Stimulated activated CD4-positive, alpha-beta T cell treated with anti-CD3 and anti-CD28 coated beads, Interleukin-2, amount 100 ng/mL, for 24 hours (primary cell): ENCODE results near the gene ARFGEF2.
"Not testable (repeated sequence)": the region's sequence is repeated elsewhere in the genome, so short reads cannot be mapped to it uniquely, and the experiment has no call there.

ENCODE experiments used
- DNase-seq, 2 donors: peaks; one replicate each; pipeline ENCODE4 v3.0.0-alpha.2; 2020

Gene ARFGEF2

DNA sequence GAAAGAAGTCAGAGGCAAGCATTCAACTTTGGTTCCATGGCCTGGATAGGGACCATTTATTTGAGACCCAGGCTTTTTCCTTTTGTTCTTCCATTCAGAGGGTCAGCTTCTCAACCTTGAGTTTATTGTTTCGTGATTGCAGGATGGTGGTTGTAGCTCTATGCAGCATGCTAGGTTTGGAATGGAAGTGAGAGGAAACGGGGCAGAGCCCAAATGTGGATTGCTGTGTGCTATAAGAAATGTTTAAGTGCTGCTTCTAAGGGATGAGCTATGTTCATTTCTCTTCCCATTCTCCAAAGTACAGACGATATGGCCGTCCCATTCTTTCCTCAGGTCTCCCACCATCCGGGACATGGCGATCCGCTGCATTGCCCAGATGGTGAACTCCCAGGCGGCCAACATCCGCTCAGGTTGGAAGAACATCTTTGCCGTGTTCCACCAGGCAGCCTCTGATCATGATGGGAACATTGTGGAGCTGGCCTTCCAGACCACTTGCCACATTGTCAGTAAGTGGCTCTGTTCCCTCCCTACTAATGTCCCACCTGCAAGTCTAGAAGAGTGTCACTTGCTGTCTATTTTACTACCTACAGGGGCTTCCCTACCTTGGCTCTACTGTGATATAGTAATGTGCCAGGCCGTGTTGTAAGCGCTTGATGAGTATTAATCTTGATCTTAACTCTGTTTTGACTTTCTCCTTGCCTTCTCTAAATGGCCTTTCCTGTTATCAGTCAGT is 88.6 kb downstream of the ARFGEF2 start:
- DNase-seq, result no peak

DNA sequence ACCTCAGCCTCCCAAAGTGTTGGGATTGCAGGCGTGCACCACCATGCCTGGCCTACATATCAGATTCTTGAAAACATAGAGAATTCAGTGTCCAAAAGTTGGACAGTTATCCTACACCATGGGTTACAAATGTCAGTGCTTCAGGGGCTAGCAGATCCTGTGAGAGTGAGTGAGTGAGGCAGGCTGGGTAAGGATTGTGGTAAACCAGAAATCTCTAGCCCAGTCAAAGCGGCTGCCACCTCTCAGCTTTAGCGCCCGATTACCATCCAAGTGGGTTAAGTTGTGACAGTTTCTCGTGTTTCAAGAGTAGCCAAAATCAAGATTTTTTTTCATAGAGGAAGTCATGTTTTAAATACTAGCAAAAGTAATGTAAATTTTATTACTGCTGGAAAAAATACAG is 102.7 kb downstream of the ARFGEF2 start:
- no peak for DNase-seq

DNA sequence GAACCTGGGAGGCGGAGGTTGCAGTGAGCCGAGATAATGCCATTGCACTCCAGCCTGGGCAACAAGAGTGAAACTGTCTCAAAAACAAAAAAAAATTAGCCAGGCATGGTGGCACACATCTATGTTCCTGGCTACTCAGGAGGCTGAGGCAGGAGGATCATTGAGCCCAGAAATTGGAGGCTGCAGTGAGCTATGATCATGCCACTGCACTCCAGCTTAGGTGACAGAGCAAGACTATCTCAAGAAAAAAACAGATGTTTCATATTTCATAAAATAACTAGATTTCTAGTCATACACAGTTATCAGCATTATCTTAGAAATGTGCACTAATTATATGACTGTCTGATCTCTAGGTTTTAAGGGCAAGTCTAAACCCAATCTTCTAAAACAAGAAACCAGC is 106.7 kb downstream of the ARFGEF2 start:
- DNase-seq, result not testable (repeated sequence)

DNA sequence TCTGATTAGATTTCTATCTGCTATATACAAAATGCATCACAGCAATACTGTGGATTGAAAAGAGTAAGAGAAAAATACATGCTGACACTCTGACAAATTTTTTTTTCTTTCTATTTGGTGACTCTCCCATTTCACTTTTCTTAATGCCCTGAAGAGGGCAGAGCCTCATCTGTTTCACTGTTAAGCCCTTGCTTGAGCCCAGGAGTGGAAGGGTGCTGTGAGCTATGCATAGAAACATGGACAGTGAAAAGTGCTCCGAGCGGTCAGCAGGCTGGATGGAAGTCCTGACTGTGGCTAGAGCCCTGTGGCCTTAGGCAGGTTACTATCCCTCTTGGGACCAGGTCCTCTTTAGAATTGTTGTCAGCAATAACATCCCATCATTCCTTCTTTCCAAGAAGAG is 107.2 kb downstream of the ARFGEF2 start:
- DNase-seq, result no peak

DNA sequence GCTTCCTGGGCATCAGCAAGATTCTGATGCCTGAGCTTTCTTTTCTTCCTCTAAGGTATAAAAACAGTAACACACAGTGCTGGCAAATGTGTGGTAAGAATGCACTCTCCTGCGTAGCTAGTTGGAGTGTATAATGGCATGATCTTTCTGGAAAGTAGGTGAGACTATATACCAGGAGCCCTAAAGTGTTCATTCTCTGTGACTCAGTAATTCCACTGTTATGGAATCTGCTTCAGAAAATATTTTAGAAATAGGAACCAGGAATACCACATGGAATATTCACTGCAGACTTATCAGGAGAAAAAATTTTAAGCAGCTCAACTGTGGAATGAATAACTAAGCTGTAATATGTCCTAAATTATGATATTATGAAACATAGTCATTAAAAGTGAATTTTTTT is 107.7 kb downstream of the ARFGEF2 start:
- DNase-seq, result no peak

DNA sequence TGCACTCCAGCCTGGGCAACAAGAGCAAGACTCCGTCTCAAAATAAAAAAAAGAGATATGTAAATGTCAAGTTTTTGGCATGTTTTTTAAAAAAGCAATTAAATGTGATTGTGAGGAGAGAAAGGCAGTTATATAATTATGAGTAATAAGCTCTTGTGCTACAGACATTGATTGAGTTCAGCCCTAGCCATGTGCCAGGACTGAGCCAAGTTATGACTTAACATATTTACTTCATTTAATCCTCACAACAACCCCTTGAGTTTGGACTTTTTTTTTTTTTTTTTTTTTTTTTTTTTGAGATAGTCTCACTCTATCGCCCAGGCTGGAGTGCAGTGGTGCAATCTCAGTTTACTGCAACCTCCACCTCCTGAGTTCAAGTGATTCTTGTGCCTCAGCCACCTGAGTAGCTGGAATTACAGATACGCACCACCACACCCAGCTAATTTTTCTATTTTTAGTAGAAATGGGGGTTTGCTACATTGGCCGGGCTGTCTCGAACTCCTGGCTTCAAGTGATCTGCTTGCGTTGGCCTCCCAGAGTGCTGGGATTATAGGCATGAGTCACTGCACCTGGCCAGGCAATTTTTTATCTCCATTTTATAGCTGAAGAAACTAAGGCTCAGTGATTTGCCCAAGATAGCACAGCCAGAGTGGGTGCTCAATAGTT is 109.6 kb downstream of the ARFGEF2 start:
- no peak for DNase-seq

DNA sequence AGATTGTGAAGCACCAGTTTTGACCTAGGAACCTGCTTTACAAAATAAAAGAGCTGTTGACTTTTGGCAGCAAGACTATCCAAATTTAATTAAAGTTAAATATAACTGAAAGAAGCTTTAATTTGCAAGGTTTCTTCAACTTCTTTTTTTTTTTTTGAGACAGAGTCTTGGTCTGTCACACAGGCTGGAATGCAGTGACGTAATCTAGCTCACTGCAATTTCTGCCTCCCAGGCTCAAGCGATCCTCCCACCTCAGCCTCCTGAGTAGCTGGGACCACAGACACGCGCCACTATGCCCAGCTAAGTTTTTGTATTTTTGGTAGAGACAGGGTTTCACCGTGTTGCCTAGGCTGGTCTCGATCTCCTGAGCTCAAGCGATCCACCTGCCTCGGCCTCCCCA is 110.9 kb downstream of the ARFGEF2 start:
- no peak for DNase-seq

DNA sequence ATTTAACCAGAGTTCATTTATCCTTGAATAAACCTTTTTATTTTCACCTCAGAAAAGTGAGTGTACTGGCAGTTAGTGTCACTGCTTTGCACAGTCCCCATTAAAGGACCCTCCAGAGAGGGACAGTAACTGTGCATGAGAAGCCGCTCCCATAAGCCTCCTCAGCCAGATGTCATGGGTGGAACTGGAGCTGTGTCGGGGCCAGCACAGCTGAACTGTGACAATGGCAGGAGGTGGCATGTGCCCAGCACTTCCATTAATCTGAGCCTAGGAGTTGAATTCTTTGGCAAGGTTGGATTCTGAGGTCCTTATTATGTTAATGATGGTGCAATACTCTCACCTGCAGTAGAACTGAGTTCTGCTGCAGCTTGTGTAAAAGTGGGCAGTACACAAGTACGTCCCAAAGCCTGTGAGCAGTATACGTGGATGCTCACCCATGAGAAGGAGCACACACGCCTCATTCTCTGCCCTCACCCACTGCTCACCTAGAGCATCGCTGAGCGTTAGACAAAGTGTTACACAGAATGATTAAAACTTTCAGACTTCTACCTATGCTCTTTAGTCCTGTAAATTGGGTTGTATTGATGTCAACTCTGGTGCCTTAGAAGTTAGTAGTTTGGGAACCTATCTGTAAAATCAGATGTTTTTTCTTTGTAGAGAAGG is 112.7 kb downstream of the ARFGEF2 start:
- DNase-seq, result no peak

DNA sequence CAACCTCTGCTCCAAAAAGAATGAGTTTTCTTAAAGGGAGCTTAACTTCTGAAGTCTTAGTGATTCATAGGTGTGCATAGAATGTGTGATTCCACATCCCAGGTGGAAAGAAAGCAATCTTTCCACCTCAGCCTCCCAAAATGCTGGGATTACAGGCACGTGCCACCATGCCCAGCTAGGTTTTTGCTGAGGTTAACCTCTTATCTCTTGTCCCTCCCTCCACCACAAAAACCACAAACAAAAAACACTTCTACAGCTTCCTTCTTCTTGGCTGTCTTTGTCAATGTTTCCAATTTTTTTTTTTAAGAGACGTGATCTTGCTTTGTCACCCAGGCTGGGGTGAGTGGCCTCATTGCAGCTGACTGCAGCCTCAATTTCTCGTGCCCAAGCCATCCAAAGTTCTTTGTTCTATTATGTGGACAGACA is 116.5 kb downstream of the ARFGEF2 start:
- DNase-seq, result peak in 1 of 2 donors; percentile 33

DNA sequence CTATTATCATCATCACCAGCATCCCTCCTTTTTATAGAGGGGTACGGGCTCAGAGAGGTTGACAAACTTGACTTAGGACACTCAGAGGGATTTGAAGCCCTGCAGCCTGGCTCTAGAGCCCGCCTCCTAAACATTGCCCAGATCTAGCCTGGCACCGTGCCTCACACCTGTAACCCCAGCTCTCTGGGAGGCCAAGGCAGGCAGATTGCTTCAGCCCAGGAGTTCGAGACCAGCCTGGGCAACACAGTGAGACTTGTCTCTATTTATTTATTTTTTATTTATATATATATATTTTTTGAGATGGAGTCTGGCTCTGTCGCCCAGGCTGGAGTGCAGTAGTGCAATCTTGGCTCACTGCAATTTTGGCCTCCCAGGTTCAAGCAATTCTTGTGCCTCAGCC is 118.3 kb downstream of the ARFGEF2 start:
- no peak for DNase-seq

DNA sequence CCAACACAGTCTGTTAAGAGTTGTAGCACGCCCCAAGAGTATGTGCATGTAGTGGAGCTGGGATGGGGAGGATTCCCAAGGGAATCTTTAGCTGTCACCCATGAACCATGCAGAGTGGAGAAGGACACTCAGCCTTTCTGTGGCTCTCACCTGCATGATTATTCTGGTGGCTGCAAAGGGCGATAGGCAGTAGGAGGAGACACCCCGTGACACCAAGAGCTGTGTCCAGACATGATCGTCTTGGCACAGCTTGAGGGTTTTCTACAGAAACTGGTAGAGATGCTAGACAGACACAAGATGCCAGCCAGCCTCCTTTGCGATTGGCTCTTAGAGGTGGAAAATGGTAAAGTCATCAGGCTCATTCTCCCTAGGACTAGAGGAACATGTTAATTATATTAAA is 121.5 kb downstream of the ARFGEF2 start:
- no peak for DNase-seq

DNA sequence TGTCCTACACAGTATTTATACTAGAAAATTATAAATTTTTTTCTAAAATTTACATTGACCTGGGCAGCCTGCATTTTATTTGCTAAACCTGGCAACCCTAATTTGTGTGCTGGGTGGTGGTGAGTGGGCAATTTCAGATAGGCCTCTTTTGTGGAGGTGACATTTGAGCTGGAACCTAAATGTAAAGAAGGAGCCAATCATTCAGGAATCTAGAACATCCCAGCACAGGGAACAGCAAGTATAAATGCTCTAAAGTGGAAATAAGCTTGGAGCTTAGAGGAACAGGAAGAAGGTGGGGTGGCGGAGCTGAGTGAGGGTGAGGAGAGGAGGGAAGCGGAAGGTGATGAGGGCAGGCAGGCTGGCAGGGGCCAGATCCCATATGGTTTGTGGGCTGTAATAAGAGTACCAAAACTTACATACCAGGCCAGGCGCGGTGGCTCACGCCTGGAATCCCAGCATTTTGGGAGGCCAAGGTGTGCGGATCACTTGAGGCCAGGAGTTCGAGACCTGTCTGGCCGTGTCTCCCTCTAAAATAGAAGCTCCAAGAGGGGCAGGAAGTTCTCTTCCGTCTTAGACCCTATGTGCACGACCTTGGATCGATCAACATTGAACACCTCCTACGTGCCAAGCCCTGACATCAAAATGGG is 124.1 kb downstream of the ARFGEF2 start:
- peak; percentile 29 to 33 for DNase-seq

DNA sequence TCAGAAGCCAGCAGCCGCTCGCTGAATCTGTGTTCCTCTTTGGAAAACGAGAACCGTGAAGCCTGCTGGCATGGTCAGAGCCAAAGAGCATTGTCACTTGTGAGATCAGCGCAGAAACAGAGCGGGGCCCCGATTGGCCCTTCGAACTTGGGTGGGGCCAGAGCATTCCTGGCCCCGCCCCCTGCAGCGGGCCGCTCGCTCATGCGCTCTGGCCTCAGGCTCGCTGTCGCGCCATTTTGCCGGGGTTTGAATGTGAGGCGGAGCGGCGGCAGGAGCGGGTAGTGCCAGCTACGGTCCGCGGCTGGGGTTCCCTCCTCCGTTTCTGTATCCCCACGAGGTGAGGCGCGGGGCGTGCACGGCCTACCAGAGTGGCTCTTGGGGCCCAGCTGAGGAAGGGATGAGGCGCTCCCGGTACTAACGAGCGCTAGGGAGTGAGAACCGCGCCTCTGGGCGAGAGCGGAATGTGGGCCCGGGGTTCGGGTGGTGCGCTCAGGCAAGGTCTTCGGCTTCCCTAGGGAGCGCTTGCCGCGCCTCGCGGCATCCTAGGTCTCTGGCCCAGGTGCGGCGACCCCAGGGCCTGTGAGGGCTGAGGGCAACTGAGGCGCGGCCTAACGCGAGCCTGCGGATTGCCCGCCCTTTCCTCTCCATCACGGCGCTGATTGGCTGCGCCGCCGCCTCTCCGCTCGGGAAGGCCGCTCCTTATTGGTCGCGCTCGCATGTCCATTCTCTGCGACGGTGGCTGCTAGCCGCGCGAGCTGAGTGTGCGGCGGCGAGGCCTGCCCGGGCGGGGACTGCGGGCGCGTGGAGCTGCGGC is 124.8 kb downstream of the ARFGEF2 start, which contains the start of gene CSE1L:
TSS of gene CSE1L (plus strand) at position 226 of the 814 bp plus-strand sequence. CDS start 12,152 bp downstream, outside the sequence.
- DNase-seq, result peak; percentile 93

DNA sequence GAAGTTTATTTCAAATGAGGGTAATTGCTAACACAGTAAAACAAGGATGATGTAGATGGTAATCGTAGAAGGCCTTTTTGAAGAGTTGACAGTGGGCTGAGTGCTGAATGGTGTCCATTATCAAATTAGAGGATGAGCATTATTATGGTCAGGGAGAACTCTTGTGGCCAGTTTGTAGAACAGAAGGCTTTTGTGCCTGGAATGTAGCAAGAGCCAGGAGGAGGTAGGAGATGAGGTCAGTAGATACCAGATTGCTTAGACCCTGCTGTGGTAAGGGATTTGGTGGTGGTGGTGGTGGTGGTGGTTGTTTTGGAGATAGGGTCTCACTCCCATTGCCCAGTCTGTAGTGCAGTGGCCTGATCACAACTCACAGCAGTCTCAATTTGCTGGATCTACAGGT is 130.8 kb downstream of the ARFGEF2 start:
- no peak for DNase-seq

DNA sequence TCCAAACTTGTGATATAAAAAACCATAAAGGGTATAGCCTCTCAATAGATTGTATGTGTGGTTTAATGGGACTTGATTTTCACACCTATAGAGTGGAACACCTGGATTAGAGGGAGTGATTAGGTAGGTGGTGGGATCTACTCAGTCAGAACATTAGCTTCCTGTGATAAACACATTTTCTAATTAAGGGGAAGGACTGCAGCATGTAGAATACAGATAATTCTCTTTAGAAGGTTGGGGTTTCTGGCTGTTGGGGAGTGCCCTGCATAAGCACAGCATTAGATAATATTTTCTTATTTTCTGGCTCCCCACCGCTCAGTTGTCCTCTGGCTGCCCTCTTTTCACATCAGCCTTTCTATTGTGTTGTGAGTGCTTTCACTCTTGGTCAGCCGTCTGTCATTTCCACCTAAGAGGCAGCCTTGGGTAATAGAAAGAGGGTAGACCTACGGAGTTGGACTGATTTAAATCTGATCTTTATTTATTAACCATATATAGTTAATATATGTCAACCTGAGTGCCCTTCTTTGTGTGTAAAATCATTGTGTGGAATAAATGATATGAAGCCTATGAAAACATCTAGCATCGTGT is 132.6 kb downstream of the ARFGEF2 start:
- no peak for DNase-seq

DNA sequence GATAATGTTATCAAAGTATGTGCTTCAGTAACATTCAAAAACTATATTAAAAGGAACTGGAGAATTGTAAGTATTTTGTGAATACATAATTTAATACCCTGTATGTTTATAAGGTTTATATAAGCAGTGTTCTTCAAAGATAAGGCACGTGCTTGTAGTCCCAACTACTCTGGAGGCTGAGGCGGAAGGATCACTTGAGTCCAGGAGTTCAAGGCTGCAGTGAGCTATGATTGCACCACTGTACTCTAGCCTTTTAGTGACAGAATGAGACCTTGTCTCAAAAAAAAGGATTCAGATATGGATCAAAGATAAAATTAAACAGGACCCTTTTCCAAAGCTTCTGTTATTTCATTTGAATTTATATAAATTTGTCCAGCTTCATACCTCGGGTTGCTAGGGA is 141.8 kb downstream of the ARFGEF2 start:
- no peak for DNase-seq

DNA sequence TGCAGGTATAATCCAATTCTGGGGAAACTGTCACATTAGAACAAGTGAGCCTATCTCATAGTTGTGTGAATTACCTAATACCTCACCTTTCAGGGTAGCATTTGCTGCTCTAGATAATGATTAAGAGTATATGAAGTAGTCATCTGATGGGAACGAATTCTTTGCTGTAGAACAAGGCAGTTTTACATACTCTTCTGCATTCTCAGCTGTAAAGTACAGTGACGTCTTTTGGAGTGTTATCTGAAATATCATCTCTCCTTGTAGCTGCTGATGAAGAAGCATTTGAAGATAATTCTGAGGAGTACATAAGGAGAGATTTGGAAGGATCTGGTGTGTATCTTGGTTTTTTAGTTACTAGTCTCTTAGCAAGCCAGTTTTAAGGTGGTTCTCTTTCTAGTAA is 153.0 kb downstream of the ARFGEF2 start:
- DNase-seq, result no peak

DNA sequence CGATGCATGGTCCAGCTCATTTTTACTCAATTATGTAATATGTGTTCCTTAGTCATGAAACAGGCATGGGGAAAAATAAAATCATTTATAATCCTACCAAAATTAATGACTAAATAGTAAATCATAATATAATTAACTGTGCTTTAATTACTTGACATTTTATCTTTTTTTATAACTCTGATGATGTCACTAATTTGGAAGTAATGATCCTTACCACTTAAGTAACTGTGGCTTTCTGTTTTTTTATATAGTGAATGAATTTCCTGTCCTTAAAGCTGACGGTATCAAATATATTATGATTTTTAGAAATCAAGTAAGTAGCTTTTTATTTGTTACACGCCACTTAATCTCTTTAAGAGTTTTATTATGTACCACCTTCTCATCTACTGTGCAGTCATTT is 156.8 kb downstream of the ARFGEF2 start:
- no peak for DNase-seq

DNA sequence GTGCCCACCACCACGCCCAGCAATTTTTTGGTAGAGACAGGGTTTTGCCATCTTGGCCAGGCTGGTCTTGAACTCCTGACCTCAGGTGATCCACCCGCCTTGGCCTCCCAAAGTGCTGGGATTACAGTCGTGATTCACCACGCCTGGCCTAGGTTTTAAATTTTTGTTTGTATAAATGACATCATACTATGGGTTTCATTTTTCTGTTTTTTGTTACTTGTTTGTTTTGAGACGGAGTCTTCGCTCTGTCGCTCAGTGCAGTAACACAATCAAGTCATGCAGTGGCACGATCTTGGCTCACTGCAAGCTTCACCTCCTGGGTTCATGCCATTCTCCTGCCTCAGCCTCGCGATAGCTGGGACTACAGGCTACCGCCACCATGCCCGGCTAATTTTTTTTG is 160.8 kb downstream of the ARFGEF2 start:
- not testable (repeated sequence) for DNase-seq
